GM18519 (cell line): ENCODE results near the gene ZIC2.
"Not testable (repeated sequence)": the region's sequence is repeated elsewhere in the genome, so short reads cannot be mapped to it uniquely, and the experiment has no call there.

Experiments
- ATAC-seq: cut with Tn5 transposase; IDR thresholded peaks from one replicate; pipeline ENCODE4 v1.9.1; 2021; ENCODE audit warnings: mild to moderate bottlenecking, moderate library complexity; ENCODE audit not compliant: unreplicated experiment, low FRiP score

The ZIC2 gene

GRCh38 chr13:99981735-99982035 lies at the start of gene ZIC2:
Gene ZIC2, plus strand, starts transcription at chr13:99981784. Its CDS starts 281 bp downstream, at chr13:99982065.
- no peak for ATAC-seq

- no peak for ATAC-seq
Measured at GRCh38 chr13:99932912-99933311, 48.7 kb upstream of the ZIC2 start.

GRCh38 chr13:99935772-99936171 lies 45.8 kb upstream of the ZIC2 start:
- ATAC-seq = no peak

DNA sequence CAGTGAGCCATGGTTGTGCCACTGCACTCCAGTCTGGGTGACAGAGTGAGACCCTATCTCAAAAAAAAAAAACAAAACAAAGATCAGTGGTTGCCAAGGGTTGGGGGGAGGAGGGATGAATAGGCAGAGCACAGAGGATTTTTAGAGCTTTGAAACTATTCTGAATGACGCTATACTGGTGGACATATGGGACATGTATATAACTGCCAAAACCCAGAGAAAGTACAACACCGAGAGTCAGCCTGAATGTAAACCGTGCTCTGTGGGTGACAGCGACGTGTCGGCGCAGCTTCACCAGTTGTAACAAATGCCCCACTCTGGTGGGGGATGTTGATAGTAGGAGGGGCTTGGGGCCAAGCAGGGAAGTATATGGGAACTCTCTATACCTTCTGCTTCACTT lies 42.9 kb upstream of the ZIC2 start:
- no peak for ATAC-seq

GRCh38 chr13:99941086-99941485 lies 40.5 kb upstream of the ZIC2 start:
- no peak for ATAC-seq

DNA sequence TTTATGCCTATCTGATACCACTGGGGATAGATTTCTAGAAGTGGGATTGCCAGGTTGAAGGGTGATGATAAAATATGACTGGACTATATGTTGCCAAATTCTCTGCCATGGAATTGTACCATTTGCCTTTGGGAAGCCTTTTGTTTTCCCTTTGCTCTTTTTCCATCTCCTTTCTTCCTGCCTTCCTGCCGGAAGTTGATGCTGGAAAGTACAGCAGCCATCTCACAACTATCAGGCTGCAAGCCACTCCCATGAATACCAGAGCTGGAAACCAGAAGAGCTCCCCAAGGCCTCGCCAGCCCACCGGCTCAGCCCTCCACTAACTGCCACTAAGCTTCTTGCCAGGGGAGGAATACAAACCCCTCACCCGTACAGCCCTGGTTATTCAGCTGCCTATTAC lies 39.7 kb upstream of the ZIC2 start:
- no peak for ATAC-seq

GRCh38 chr13:99944102-99944501 lies 37.5 kb upstream of the ZIC2 start:
- ATAC-seq = no peak

DNA sequence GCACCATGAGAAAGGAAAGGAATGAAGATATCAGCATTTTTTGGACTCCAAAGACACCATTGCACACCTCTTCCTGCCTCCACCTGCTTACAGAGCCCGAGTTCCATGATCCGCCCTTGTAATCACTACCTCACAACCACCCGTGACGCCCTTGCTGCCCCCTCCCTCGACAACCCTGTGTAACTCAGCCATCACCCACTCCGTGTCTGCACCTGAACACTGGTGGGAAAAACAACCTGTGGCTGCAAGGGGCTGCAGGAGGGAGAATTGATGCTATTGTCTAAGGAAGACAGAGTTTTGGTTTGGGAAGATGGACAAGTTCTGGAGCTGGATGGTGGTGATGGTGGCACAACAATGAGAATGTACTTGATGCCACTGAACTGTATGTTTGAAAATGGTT lies 37.0 kb upstream of the ZIC2 start:
- ATAC-seq = no peak

GRCh38 chr13:99945515-99945914 lies 36.1 kb upstream of the ZIC2 start:
- not testable (repeated sequence) for ATAC-seq

GRCh38 chr13:99947666-99948065 lies 33.9 kb upstream of the ZIC2 start:
- no peak for ATAC-seq

GRCh38 chr13:99948411-99948810 lies 33.2 kb upstream of the ZIC2 start:
- ATAC-seq = no peak

GRCh38 chr13:99948907-99949678 lies 32.5 kb upstream of the ZIC2 start:
- ATAC-seq = no peak

DNA sequence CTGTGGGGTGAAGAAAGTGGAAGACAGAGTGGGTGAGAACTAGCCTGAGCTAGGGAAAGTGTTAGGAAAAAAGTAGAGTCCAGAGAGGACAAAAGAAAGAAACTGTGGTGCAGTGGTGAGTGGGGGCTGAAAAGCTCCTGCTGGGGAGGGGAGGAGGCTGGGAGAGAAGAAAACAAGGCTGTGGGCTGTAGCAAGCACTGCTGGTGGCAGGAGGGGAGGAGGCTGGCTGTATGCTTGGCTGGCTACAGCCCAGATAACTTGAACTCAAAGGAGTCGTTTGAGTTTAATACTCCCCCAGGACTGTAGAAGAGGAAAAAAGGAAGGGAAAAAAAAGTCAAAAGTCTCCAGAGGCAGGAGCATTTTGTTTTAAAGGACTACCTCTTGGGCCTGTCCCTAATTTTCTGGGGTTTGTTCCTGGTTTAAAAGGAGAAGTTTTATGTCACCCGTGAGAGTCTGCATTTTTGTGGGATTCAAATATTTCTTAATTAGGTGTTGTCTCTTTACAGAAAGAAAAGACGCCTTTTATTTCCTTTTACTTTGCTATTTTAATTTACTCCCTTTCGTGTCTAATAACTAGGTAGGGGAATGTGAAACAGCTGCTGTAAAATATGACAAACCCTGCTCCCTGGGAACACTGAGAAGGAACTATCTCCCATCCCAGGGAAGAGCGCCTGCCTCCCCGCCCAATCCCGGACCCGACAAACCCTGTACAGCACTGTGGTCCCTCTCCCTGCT lies 31.7 kb upstream of the ZIC2 start:
- ATAC-seq = no peak

DNA sequence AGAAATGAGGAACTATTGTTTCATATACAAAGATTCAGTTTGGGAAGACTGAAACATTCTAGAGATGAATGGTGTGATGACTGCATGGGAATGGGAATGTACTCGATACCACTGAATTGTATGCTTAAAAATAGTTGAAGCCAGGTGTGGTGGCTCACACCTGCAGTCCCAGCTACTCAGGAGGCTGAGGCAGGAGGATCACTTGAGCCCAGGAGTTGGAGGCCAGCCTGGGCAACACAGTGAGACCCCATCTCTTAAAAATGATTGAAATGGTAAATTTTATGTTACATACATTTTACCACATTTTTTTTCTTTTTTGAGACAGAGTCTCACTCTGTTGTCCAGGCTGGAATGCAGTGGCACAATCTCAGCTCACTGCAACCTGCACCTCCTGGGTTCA lies 29.9 kb upstream of the ZIC2 start:
- ATAC-seq = not testable (repeated sequence)

DNA sequence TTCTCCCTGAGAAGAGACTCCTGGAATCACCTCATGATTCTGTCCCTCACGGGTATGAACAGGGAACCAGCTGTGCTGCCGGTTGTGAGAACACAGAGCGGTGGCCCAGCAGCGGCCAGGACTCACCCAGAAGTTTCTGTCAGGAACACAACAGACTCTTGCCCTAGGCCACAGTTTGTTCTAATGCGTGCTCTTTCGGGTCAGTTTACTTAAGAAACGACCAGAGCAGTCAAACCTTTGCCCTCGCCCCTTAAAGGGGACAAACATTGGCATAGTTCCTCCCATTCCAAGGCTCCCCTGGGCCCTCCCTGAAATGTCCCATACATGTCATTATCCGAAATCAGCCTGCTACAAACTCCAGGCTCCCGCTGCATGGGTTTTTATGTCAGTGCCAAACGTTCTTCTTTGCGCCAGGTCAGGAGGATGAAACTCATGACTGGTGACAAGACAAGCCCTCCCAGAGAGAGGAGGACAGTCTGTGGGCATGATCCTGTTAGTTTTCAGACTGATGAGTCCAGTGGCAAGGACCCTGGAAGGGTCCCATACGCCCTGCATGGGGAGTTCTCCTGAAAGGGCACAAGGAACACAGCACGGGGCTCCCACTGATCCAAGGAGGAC lies 28.3 kb upstream of the ZIC2 start:
- no peak for ATAC-seq

DNA sequence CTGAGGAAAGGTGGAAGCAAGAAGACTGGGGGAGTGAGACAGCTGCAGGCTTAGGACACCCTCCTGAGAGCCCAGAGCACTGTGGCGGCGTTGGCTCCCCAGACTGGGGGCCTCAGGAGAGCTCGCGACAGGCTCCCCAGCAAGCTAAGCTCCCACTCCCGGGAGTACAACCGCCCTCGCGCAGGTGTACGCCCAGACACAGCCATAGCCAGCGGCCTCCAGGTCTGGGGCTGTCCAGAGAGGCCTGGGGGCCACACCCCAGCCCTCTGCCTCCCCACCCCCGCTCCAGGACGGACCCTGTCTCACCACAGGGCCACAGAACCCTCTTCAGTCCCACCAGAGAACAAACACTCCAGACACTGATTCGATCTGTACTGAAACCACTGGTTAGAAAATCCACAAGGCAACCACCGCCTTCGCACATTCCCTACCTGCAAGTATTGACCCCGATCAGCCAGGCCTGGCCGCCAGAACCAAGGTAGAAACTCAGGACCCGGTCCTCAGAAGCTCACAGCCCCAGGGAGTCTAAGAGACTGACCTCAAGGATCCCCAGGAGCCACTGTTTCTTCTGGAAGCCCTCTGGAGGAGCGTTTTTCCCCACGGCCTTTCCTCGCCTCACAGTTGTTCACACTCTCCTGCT lies 26.4 kb upstream of the ZIC2 start:
- no peak for ATAC-seq

DNA sequence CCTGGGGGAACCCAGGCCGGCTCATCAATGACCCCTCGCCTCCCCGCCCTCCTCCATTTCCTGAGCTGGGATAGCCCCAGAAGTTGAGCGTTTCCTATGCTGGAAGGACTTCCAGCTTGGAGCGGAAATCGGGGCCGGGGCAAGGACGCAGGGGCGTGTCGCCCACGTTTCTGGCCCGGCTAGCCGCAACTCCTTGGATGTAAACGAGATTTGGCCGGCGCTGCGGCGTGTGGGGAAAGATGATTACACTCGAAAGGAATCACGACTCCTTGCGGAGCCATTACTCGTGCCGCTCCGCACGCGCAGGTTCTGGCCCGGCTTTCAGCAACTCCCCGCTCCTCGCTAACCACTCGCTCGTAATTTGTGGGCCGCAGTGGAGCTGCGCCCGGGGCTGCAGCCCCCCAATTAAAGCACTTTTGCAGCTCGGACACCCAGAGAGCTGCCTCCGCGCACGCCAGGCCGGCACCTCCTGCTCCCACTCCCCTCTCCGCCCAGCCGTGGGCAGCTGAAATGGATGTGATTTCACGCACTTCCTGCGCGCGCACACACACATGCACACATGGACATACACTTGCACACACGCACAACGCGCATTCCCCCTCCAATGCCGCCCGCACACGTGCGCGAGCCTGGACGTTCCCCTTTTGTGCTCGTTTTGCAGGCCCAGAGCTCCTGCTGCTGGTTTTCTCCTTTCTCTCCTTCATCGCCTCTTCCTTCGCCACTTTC lies 25.7 kb upstream of the ZIC2 start:
- ATAC-seq = no peak

- ATAC-seq = no peak
Measured at GRCh38 chr13:99956473-99957349, 24.9 kb upstream of the ZIC2 start.

DNA sequence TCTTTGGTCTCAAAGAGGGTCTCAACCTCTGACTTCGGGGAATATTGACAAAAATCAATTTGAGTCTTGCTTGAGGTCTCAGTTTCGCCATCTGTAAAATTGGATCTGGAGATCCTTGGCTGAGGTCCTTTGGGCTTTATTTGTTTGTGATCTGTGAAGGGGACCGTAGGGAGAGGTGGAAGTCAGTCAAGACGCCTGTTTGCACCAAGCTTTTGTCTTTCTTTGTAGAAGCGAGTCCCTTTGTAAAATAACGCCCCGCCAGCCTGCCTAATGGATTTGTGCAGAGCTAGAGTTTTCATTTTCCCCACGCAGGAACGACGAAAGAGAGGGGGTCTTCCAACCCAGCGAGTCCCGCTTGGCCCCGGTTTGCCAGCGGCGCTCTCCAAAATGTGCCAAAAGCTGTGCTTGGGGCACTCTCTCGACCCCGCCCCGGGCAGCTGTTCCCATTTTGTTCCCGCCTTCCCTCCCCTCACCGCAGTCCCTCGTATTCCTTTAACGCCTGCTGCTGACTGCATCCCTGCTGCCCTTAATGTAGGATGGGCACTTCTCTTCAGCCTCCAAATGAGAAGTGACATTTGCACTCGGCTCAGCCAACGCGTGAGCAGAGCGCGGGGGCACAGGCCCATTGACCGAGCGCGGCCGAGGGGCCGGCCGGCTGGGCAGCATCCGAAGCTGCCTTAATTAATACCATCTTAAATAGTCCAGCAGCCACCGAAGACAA lies 23.0 kb upstream of the ZIC2 start:
- no peak for ATAC-seq
